Uterus (tissue), 4 donors: ENCODE data around the gene GGTLC2. TPM values are rescaled to one million over a fixed set of nuclear protein-coding genes. Genes with fewer than 3 reads are reported as not detected.

Experiments
- DNase-seq, 2 donors: peaks; one replicate each; pipeline ENCODE4 v3.0.0-alpha.2; 2019 to 2020
- H3K27ac ChIP-seq, 2 donors: fragments of 200-600 bp; sonication (generic); 1 replicate in 1 of 2; 2 replicates in 1 of 2; pipeline ENCODE4 v1.5.1; 2016 to 2018
- H3K27me3 ChIP-seq, 2 donors: fragments of 200-600 bp; sonication (generic); one replicate each; pipeline ENCODE4 v1.5.1; 2018 to 2019; ENCODE audit warnings: control low read depth in 1 of 2
- H3K36me3 ChIP-seq, 2 donors: fragments of 200-600 bp; sonication (generic); one replicate each; pipeline ENCODE4 v1.5.1; 2019; ENCODE audit warnings: control low read depth in 1 of 2
- H3K4me1 ChIP-seq, 2 donors: fragments of 200-600 bp; sonication (generic); one replicate each; pipeline ENCODE4 v1.5.1; 2018 to 2019; ENCODE audit warnings: control low read depth in 1 of 2
- H3K4me3 ChIP-seq, 2 donors: fragments of 200-600 bp; sonication (generic); 1 replicate in 1 of 2; 2 replicates in 1 of 2; pipeline ENCODE4 v1.5.1; 2018 to 2019; ENCODE audit warnings: mild to moderate bottlenecking in 1 of 2
- H3K9me3 ChIP-seq, 2 donors: fragments of 200-600 bp; sonication (generic); one replicate each; pipeline ENCODE4 v1.5.1; 2019; ENCODE audit warnings: control low read depth in 1 of 2
- CTCF ChIP-seq, 4 experiments: fragments of 200-600 bp in 2 of 4; fragments of 450-650 bp in 2 of 4; sonication (generic) in 2 of 4; IDR thresholded peaks; one replicate each; pipeline ENCODE4 v1.5.1; 2016 to 2019; ENCODE audit warnings: antibody characterized with exemption in 4 of 4, mild to moderate bottlenecking in 2 of 4, moderate library complexity in 1 of 4
- POLR2A ChIP-seq, 2 donors: fragments of 450-650 bp; IDR thresholded peaks; one replicate each; pipeline ENCODE4 v1.6.1; 2016; ENCODE audit warnings: antibody characterized with exemption in 2 of 2, mild to moderate bottlenecking in 1 of 2, moderate library complexity in 1 of 2
- intact Hi-C: fragments of 100-400 bp; cut with DNase I; formaldehyde crosslinking; loops from one replicate; pipeline ENCODE4 v1.15.1; 2023; ENCODE audit warnings: low total_unique reads
- total RNA-seq, 4 donors: library from RNA; depleted of rRNA in 3 of 4; stranded (reverse); fragments of >200 nt in 3 of 4; gene quantifications; one replicate each; pipeline versions ENCODE4 v1.1.0 to v1.2.4, GENCODE V29; 2014 to 2023
- donor health status: DM: yes; HTN: yes; CAD: no.

Gene GGTLC2
- total RNA-seq, 4 donors from 2014 or later = not detected

GRCh38 chr22:22670076-22670795, 25.8 kb downstream of the GGTLC2 start:
- no peak overlapping the region for H3K27ac ChIP-seq
- no peak overlapping the region for H3K4me3 ChIP-seq
- H3K4me1 ChIP-seq = no peaks in the 10 kb centered on the region
- no peaks in the 10 kb centered on the region for H3K27me3 ChIP-seq
- no peaks in the 10 kb centered on the region for H3K9me3 ChIP-seq
- intact Hi-C loops = no loop called here
- TF ChIP-seq POLR2A (IDR thresholded peaks at IDR 0.05) = no peak
- TF ChIP-seq CTCF (IDR thresholded peaks at IDR 0.05) = no peak
- no peak for DNase-seq
- H3K36me3 ChIP-seq = no peaks in the 10 kb centered on the region

GRCh38 chr22:22671506-22671905, 27.1 kb downstream of the GGTLC2 start:
- TF ChIP-seq CTCF (IDR thresholded peaks at IDR 0.05) (no peak), POLR2A (IDR thresholded peaks at IDR 0.05) (no peak)
- Histone ChIP-seq H3K27ac (no peak overlapping the region), H3K9me3 (no peaks in the 10 kb centered on the region), H3K4me3 (no peak overlapping the region), H3K4me1 (no peaks in the 10 kb centered on the region), H3K27me3 (no peaks in the 10 kb centered on the region), H3K36me3 (no peaks in the 10 kb centered on the region)
- intact Hi-C loops = no loop called here
- no peak for DNase-seq

- TF ChIP-seq POLR2A (IDR thresholded peaks at IDR 0.05) (no peak), CTCF (IDR thresholded peaks at IDR 0.05) (no peak)
- DNase-seq = no peak
- H3K9me3 ChIP-seq = no peaks in the 10 kb centered on the region
- H3K27ac ChIP-seq = no peak overlapping the region
- H3K4me1 ChIP-seq = no peaks in the 10 kb centered on the region
- intact Hi-C loops = no loop called here
- H3K36me3 ChIP-seq = no peaks in the 10 kb centered on the region
- no peaks in the 10 kb centered on the region for H3K27me3 ChIP-seq
- no peak overlapping the region for H3K4me3 ChIP-seq
Observed at GRCh38 chr22:22673099-22673498, 28.7 kb downstream of the GGTLC2 start.

GRCh38 chr22:22673628-22674027, 29.2 kb downstream of the GGTLC2 start:
- DNase-seq = no peak
- no peaks in the 10 kb centered on the region for H3K36me3 ChIP-seq
- no peak overlapping the region for H3K4me3 ChIP-seq
- H3K27me3 ChIP-seq = no peaks in the 10 kb centered on the region
- no peak overlapping the region for H3K27ac ChIP-seq
- no peaks in the 10 kb centered on the region for H3K9me3 ChIP-seq
- no peaks in the 10 kb centered on the region for H3K4me1 ChIP-seq
- intact Hi-C loops = no loop called here
- TF ChIP-seq CTCF (IDR thresholded peaks at IDR 0.05) (no peak), POLR2A (IDR thresholded peaks at IDR 0.05) (no peak)

GRCh38 chr22:22674467-22674866, 30.1 kb downstream of the GGTLC2 start:
- TF ChIP-seq CTCF (IDR thresholded peaks at IDR 0.05) (no peak), POLR2A (IDR thresholded peaks at IDR 0.05) (no peak)

More at GRCh38 chr22:22674467-22674866, 30.1 kb downstream of the GGTLC2 start:
- Histone ChIP-seq H3K36me3 (no peaks in the 10 kb centered on the region), H3K4me1 (no peaks in the 10 kb centered on the region), H3K27me3 (no peaks in the 10 kb centered on the region), H3K9me3 (no peaks in the 10 kb centered on the region), H3K27ac (no peak overlapping the region), H3K4me3 (no peak overlapping the region)
- no peak for DNase-seq
- intact Hi-C loops = no loop called here
